Measurements from ENCODE around the gene ETV6. TPM values are rescaled to one million over a fixed set of nuclear protein-coding genes. Genes with fewer than 3 reads are reported as not detected.

ETV6 gene
- polyA plus RNA-seq, 3 donors: 6.8 to 45.1 (median 11.7) TPM

DNA sequence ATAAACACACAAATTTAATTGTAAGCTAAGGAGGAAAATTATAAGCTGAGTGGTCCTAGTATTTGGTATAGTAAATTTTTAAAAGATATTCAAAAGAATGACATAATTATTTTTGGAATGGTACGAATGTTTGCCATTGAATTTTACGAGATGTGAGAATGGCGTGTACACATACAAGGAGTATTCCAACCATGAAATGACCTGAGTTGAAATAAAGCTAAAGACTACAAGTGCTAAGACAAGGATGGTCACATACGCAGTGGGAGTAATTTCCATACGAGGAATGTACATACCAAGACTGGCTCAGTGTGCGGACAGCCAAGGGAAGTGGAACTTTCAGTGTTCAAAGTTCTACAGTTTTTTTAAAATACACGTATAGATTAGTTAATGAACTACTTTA is 21.1 kb upstream of the ETV6 start:
- Histone ChIP-seq H2AFZ (ENCODE audit: insufficient read depth, low read depth, low read length, poor library complexity, severe bottlenecking) (no peak overlapping the region), H3K27me3 (ENCODE audit: control insufficient read depth in 2 of 2, insufficient read depth in 2 of 2, low read length in 2 of 2) (no peaks in the 10 kb centered on the region), H3K79me2 (ENCODE audit: insufficient read depth, low read length) (no peaks in the 10 kb centered on the region), H3K4me2 (replicated peaks; ENCODE audit: extremely low read depth, low read length, poor library complexity, severe bottlenecking) (no peak overlapping the region), H3K4me3 (replicated peaks in 1 of 3; ENCODE audit: low read depth in 2 of 3, low read length in 3 of 3) (no peak overlapping the region), H4K20me1 (ENCODE audit: insufficient read depth, low read length) (no peaks in the 10 kb centered on the region), H3K36me3 (replicated peaks in 1 of 2; ENCODE audit: control insufficient read depth in 1 of 2, insufficient read depth in 2 of 2, low read length in 2 of 2) (no peaks in the 10 kb centered on the region), H3K9ac (ENCODE audit: insufficient read depth, low read length, poor library complexity, severe bottlenecking) (no peak overlapping the region), H3K4me1 (ENCODE audit: control insufficient read depth in 1 of 2, insufficient read depth in 2 of 2, low read length in 2 of 2) (peaks cover 8% of the 10 kb centered on the region in 2 donors), H3K27ac (ENCODE audit: low read depth in 1 of 2, low read length in 2 of 2) (no peak overlapping the region), H3K9me3 (replicated peaks in 1 of 2; ENCODE audit: control insufficient read depth in 1 of 2, insufficient read depth in 1 of 2, low read length in 2 of 2) (no peaks in the 10 kb centered on the region)
- Mint-ChIP-seq H3K4me3 (no peak overlapping the region), H3K27me3 (ENCODE audit: low read depth in 3 of 3) (no peaks in the 10 kb centered on the region), H3K9me3 (peaks cover 0 to 3% (median 0%) of the 10 kb centered on the region in 7 donors), H3K27ac (no peak overlapping the region), H3K4me1 (peaks cover 10% of the 10 kb centered on the region), H3K36me3 (no peaks in the 10 kb centered on the region)
- TF ChIP-seq CTCF (IDR thresholded peaks at IDR 0.05): no peak
- intact Hi-C loops (cut with micrococcal nuclease): no loop called here
- no peak for DNase-seq
- no CpG with 5 or more reads among the region's 7 CpGs for WGBS (ENCODE audit: insufficient coverage)

DNA sequence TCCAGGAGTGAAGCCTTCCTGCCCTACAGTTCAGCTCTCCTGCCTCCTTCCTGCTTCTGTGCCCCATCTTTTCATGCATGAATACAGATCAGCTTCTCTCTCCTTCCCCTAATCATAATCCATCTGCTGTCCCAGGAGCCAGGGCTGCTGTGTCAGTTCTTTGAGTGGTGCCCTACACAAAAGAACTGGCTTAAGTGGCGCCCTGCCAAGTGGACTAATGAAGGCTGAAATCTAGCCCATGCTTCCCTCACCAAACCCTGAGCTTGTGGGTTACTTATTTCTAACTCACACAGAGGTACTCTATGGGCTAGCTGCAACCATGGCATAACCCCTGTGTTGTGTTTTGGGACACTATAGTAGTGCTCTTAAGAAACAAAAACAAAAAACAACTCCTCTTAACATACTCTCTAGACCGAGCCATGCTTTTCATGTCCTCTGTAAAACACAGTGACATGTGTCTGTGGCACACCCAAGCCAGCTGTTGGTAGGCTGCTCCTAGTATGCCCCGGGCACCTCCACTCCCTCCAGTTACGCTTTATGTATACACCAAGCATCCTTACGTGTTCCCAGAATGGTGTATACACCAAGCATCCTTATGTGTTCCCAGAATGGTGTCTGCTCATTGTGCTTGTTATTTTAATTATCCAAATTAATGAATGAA is 19.3 kb upstream of the ETV6 start:
- Histone ChIP-seq H3K4me1 (ENCODE audit: control insufficient read depth in 1 of 2, insufficient read depth in 2 of 2, low read length in 2 of 2) (no peaks in the 10 kb centered on the region), H3K36me3 (replicated peaks in 1 of 2; ENCODE audit: control insufficient read depth in 1 of 2, insufficient read depth in 2 of 2, low read length in 2 of 2) (no peaks in the 10 kb centered on the region), H3K27me3 (ENCODE audit: control insufficient read depth in 2 of 2, insufficient read depth in 2 of 2, low read length in 2 of 2) (no peaks in the 10 kb centered on the region), H3K27ac (ENCODE audit: low read depth in 1 of 2, low read length in 2 of 2) (no peak overlapping the region), H4K20me1 (ENCODE audit: insufficient read depth, low read length) (no peaks in the 10 kb centered on the region), H3K9ac (ENCODE audit: insufficient read depth, low read length, poor library complexity, severe bottlenecking) (no peak overlapping the region), H2AFZ (ENCODE audit: insufficient read depth, low read depth, low read length, poor library complexity, severe bottlenecking) (no peak overlapping the region), H3K79me2 (ENCODE audit: insufficient read depth, low read length) (no peaks in the 10 kb centered on the region), H3K4me3 (replicated peaks in 1 of 3; ENCODE audit: low read depth in 2 of 3, low read length in 3 of 3) (no peak overlapping the region), H3K9me3 (replicated peaks in 1 of 2; ENCODE audit: control insufficient read depth in 1 of 2, insufficient read depth in 1 of 2, low read length in 2 of 2) (no peaks in the 10 kb centered on the region), H3K4me2 (replicated peaks; ENCODE audit: extremely low read depth, low read length, poor library complexity, severe bottlenecking) (no peak overlapping the region)
- 100% methylated on average over 2 of the region's 5 CpGs for WGBS (ENCODE audit: insufficient coverage)
- Mint-ChIP-seq H3K27ac (no peak overlapping the region), H3K4me1 (peaks cover 3% of the 10 kb centered on the region), H3K9me3 (peaks cover 0 to 2% (median 0%) of the 10 kb centered on the region in 7 donors), H3K36me3 (no peaks in the 10 kb centered on the region), H3K27me3 (ENCODE audit: low read depth in 3 of 3) (no peaks in the 10 kb centered on the region), H3K4me3 (no peak overlapping the region)
- intact Hi-C loops (cut with micrococcal nuclease): no loop called here
- no peak for DNase-seq
- TF ChIP-seq CTCF (IDR thresholded peaks at IDR 0.05): no peak

All from CD14-positive monocyte (primary cell).